C4-2B (cell line): ENCODE results near the gene AFF2.

Experiments
- CTCF ChIP-seq: fragments of 450-650 bp; conservative IDR thresholded peaks from 2 replicates; pipeline ENCODE4 v1.5.1; 2017; ENCODE audit warnings: mild to moderate bottlenecking
- ZFX ChIP-seq: fragments of 450-650 bp; IDR thresholded peaks from 2 replicates; pipeline ENCODE4 v1.6.1; 2017

- no peak for TF ChIP-seq CTCF
- TF ChIP-seq ZFX, result no peak
Observed at GRCh38 chrX:148960060-148960459, 459.6 kb downstream of the AFF2 start.
